Measurements from ENCODE around the gene NKX1-1.
"Not testable (repeated sequence)": the region's sequence is repeated elsewhere in the genome, so short reads cannot be mapped to it uniquely, and the experiment has no call there.

The NKX1-1 gene

DNA sequence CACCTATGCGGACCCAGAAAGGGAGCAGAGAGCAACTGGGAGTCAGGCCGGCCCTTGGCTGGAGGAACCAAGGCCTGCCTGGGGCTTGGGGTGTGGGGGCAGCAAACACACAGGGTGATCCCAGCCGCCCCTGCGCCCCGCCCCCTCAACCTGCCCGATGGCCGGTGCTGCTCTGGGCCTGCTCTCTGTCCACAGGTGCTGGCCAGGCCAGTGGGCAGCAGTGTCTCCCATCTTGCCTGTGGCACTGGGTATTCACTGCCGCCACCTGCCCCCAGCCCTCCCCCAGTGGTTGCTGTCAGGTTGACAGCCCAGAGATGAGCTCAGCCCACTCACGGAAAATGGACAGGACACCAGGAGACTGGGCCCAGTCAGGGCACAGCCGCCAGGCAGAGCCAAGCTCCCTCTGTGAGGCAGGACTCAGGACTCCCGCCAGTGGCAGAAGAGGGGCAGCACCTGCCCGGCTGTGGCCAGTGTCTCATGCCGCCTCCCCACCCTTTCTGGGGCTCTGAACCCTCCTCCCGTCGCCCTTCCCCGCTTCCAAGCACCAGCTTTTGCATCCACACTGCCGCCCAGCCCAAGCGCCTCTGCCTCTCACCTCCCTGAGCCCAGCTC is 4.7 kb downstream of the NKX1-1 start:
- H3K9me3 ChIP-seq (ENCODE audit: control insufficient read depth, low read depth, low read length), result peaks cover 18% of the 10 kb centered on the region
- no peak overlapping the region for H3K9ac ChIP-seq (ENCODE audit: low read length)
- H3K4me1 ChIP-seq (ENCODE audit: control insufficient read depth, low read depth, low read length), result no peaks in the 10 kb centered on the region
- H3K36me3 ChIP-seq (ENCODE audit: control insufficient read depth, low read depth, low read length), result no peaks in the 10 kb centered on the region
- H3K27me3 ChIP-seq (ENCODE audit: control insufficient read depth, insufficient read depth, low read length), result peaks cover 67% of the 10 kb centered on the region
- no peak overlapping the region for H3K27ac ChIP-seq (ENCODE audit: low read length)
- H3K4me3 ChIP-seq (ENCODE audit: low read length), result no peak overlapping the region

DNA sequence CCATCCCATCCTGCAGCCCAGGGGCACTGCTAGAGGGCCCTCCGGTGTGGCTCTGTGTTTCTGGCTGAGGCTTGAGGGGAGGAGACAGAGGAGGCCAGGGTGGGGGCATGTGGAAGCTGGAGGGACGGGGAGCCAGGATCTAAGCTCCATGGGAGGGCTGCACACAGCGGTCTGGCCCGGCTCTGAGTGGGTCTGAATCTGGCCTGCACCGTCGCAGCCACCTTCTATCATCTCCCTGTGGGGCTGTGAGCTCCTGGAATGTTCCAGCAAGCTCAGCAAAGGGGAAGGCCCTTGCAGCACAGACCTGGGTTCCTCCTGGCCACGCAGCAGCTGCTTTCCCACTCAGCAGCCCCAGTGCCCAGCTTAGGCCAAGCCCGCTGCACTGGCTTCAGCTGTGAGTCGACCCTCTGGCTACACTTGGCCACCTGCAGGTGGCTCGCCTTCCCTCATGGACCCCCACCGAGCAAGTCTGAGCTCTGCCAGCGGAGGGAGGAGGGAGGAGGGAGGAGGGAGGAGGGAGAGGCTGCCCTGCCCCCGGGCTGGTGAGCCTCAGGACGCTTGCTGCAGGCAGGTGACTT is 5.3 kb downstream of the NKX1-1 start:
- H3K27me3 ChIP-seq (ENCODE audit: control insufficient read depth, insufficient read depth, low read length), result peaks cover 61% of the 10 kb centered on the region

DNA sequence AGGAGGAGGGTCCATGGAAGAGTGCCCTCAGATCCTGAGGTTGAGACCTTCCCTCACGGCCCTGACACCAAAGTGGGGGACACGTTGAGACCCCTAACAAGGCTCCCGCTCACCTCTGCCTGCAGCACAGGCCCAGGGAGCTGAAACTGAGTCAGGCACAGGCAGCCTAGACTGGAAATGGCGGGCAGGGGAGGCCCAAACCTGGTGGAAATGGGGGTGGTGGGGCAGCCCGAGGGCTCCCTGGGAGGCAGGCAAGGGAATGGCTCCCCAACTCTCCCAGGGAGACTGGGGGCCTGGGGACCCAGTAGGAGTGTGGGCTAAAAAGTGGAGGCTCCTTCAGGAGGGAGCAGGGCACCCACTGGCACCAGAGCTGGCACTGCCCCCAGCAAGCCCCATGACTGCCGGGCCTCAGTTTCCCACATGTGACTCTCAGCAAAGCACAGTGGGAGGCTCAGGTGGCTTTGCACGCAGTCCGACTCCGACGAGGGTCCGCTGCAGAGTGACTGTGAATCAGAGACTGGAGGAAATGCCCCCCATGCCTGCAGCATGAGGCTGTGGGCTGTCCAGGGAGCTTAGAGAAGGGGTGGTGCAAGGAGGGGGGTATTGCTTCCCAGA is 5.9 kb downstream of the NKX1-1 start:
- Histone ChIP-seq H3K27me3 (ENCODE audit: control insufficient read depth, insufficient read depth, low read length) (peaks cover 55% of the 10 kb centered on the region), H3K9me3 (ENCODE audit: control insufficient read depth, low read depth, low read length) (peaks cover 23% of the 10 kb centered on the region), H3K4me3 (ENCODE audit: low read length) (no peak overlapping the region), H3K27ac (ENCODE audit: low read length) (no peak overlapping the region), H3K9ac (ENCODE audit: low read length) (no peak overlapping the region), H3K4me1 (ENCODE audit: control insufficient read depth, low read depth, low read length) (no peaks in the 10 kb centered on the region), H3K36me3 (ENCODE audit: control insufficient read depth, low read depth, low read length) (no peaks in the 10 kb centered on the region)

More for the DNA sequence above, 5.3 kb downstream of the NKX1-1 start:
- H3K27ac ChIP-seq (ENCODE audit: low read length), result no peak overlapping the region
- peaks cover 23% of the 10 kb centered on the region for H3K9me3 ChIP-seq (ENCODE audit: control insufficient read depth, low read depth, low read length)
- H3K36me3 ChIP-seq (ENCODE audit: control insufficient read depth, low read depth, low read length), result no peaks in the 10 kb centered on the region
- H3K9ac ChIP-seq (ENCODE audit: low read length), result no peak overlapping the region
- no peak overlapping the region for H3K4me3 ChIP-seq (ENCODE audit: low read length)
- H3K4me1 ChIP-seq (ENCODE audit: control insufficient read depth, low read depth, low read length), result no peaks in the 10 kb centered on the region

DNA sequence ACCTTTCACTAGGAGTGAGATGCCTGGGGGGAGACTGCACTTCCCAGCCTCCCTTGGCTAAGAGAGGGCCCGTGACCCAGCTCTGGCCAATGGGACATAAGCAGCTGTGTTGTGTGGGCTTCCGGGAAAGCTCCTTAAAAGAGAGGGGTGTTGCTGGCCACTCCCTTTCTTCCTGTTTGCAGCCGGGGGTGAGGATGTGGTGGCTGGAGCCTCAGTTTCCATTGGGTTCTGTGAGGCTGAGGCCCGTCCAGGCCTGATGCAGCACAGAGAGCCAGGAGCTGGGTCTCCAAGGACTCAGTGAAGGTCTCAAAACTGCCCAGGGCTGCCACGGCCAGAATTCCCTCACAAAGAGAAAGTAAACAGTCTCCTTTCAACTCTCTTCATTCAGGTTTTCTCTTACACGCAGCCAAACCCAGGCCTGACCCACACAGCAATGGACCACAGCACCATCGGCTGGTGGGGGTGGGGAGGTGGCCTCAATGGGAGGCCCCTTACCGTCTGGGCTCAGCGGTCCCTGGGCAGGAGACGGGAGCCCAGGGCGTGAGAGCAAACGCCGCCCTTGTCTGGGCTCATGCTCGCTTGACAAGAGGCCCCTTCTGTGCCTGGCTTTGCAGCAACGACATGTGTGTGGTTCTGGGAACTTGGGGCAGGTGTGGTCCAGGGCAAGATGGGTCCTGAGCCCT is 6.6 kb downstream of the NKX1-1 start:
- Histone ChIP-seq H3K4me1 (ENCODE audit: control insufficient read depth, low read depth, low read length) (no peaks in the 10 kb centered on the region), H3K36me3 (ENCODE audit: control insufficient read depth, low read depth, low read length) (no peaks in the 10 kb centered on the region), H3K27ac (ENCODE audit: low read length) (no peak overlapping the region), H3K27me3 (ENCODE audit: control insufficient read depth, insufficient read depth, low read length) (peaks cover 48% of the 10 kb centered on the region), H3K9me3 (ENCODE audit: control insufficient read depth, low read depth, low read length) (peaks cover 23% of the 10 kb centered on the region), H3K9ac (ENCODE audit: low read length) (no peak overlapping the region), H3K4me3 (ENCODE audit: low read length) (no peak overlapping the region)

DNA sequence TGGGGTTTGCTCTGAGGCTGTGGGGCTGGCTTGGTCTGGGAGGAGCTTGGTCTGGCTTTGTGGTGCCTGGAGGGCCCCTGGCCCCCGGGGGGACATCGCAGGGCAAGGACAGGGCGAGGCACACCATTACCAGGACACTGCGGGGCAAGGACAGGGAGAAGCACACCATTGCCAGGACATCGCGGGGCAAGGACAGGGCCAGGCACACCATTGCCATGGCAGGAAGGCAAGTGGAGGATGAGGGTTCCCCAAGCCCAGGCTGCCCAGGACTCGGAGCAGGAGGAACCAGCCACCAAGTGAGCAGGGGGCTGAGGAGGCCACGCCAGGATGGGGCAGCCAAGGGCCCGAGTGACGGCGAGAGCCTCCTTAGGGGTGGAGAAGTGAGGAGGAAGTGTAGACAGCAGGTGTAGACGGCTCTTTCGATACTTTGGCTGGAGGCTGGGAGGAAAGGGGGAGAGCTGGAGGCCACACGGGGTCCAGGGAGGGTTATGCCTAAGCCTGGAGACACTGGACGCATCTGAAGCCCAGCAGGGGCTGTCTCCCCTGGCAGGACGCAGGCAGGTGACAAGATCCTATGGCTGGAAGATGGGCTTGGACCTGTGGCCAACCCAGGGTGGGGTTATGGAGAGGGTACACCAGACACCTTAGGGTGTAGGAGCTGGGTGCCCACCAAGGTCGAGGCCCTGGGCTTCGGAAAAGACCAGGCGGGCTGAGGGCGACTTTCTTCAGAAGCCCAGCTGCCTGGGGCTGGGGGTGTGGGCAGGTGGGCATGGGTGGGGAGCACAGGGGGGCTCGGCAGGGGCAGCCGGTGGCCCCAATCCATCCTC is 7.3 kb downstream of the NKX1-1 start:
- Histone ChIP-seq H3K9me3 (ENCODE audit: control insufficient read depth, low read depth, low read length) (peaks cover 23% of the 10 kb centered on the region), H3K4me1 (ENCODE audit: control insufficient read depth, low read depth, low read length) (no peaks in the 10 kb centered on the region), H3K36me3 (ENCODE audit: control insufficient read depth, low read depth, low read length) (no peaks in the 10 kb centered on the region), H3K27me3 (ENCODE audit: control insufficient read depth, insufficient read depth, low read length) (peaks cover 41% of the 10 kb centered on the region), H3K9ac (ENCODE audit: low read length) (no peak overlapping the region), H3K4me3 (ENCODE audit: low read length) (no peak overlapping the region), H3K27ac (ENCODE audit: low read length) (no peak overlapping the region)

DNA sequence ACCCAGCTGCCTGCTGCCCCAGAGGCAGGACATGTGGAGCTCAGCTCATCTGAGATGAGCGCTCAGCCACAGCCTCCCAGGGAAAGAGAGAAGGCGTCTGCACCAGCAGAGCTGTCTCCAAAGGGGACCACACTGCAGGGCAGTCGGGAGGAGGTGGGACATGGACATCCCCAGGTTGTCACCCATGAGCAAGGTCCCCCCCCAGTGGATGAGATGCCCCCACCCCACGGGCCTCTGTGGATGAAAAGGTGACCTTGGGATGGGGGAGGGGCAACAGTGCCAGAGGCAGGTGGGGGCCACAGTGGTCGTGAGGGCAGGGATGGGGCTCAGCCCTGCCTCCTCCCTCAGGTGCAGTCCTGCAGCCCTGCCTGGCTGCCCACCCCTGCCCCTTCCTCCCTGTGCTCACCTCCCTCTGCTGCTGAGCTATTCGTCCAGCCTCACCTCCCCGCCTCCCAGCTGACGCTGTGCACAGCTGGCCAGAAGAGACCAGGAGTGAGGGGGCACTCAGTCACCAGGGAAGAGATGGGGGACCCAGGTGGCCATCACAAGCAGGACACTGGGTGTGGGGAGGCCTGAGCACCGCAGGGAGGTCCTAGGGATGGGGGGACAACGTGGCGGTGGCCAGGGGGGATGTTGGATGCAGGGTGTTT is 9.3 kb downstream of the NKX1-1 start:
- peaks cover 21% of the 10 kb centered on the region for H3K27me3 ChIP-seq (ENCODE audit: control insufficient read depth, insufficient read depth, low read length)
- peaks cover 23% of the 10 kb centered on the region for H3K9me3 ChIP-seq (ENCODE audit: control insufficient read depth, low read depth, low read length)
- H3K4me3 ChIP-seq (ENCODE audit: low read length), result no peak overlapping the region
- H3K36me3 ChIP-seq (ENCODE audit: control insufficient read depth, low read depth, low read length), result no peaks in the 10 kb centered on the region
- H3K4me1 ChIP-seq (ENCODE audit: control insufficient read depth, low read depth, low read length), result no peaks in the 10 kb centered on the region
- no peak overlapping the region for H3K27ac ChIP-seq (ENCODE audit: low read length)
- no peak overlapping the region for H3K9ac ChIP-seq (ENCODE audit: low read length)

DNA sequence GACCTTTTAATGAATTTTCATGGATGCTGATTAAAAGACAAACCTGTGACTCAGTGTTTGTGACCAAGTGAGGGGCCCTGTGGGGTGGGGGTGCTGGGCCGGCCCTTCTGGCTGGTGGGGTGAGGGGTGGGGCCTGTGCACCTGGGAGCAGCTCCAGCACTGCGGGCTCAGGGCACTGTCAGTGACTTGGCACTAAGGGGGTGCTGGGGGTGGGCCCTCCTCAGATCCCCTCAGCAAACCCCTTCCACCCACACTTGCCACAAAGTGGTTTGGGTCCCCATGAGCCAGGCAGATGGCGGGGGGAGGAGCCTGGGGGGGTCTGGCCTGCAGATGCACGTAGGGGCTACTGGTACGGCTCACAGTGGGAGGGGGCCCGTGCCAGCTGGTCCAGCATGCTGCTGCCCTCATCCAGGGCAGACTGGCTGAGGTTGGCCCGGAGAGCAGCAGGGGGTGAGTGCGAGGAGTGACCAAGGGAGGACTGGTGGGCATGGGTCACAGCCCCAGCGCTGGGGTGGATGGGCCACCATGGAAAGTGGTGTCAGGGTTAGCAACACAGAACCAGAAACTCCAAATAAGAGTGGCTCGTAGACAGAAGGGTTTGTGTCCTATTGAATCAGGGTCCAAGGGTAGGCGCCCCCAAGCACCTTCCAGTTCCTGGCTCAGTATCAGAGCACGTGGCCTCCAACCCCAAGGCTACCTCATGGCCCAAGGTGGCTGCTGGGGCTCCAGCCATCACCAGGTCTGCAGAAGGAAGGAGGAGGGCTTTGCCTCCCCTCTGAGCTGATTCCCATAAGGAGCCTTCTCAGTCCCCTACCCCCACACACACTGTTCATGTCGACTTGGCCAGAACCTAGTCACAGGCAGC is 10.1 kb downstream of the NKX1-1 start:
- H3K4me1 ChIP-seq (ENCODE audit: control insufficient read depth, low read depth, low read length), result no peaks in the 10 kb centered on the region
- H3K27ac ChIP-seq (ENCODE audit: low read length), result no peak overlapping the region
- no peak overlapping the region for H3K4me3 ChIP-seq (ENCODE audit: low read length)
- peaks cover 23% of the 10 kb centered on the region for H3K9me3 ChIP-seq (ENCODE audit: control insufficient read depth, low read depth, low read length)
- H3K9ac ChIP-seq (ENCODE audit: low read length), result no peak overlapping the region
- H3K36me3 ChIP-seq (ENCODE audit: control insufficient read depth, low read depth, low read length), result no peaks in the 10 kb centered on the region
- H3K27me3 ChIP-seq (ENCODE audit: control insufficient read depth, insufficient read depth, low read length), result peaks cover 14% of the 10 kb centered on the region

DNA sequence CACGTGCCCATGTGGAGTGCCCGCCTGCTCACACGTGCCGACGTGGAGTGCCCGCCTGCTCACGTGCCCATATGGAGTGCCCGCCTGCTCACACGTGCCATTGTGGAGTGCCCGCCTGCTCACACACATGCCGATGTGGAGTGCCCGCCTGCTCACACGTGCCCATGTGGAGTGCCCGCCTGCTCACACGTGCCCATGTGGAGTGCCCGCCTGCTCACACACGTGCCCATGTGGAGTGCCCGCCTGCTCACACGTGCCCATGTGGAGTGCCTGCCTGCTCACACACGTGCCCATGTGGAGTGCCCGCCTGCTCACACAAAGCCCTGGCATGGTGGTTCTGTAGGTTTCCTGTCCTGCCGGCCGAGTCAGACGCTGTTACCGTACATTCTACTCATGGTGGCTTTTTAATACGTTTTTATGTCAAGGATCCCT is 10.8 kb downstream of the NKX1-1 start:
- H3K4me1 ChIP-seq (ENCODE audit: control insufficient read depth, low read depth, low read length); H3K9ac ChIP-seq (ENCODE audit: low read length); H3K27me3 ChIP-seq (ENCODE audit: control insufficient read depth, insufficient read depth, low read length); H3K36me3 ChIP-seq (ENCODE audit: control insufficient read depth, low read depth, low read length); H3K4me3 ChIP-seq (ENCODE audit: low read length); H3K27ac ChIP-seq (ENCODE audit: low read length): not testable (repeated sequence)
- H3K9me3 ChIP-seq (ENCODE audit: control insufficient read depth, low read depth, low read length), result peaks cover 23% of the 10 kb centered on the region

DNA sequence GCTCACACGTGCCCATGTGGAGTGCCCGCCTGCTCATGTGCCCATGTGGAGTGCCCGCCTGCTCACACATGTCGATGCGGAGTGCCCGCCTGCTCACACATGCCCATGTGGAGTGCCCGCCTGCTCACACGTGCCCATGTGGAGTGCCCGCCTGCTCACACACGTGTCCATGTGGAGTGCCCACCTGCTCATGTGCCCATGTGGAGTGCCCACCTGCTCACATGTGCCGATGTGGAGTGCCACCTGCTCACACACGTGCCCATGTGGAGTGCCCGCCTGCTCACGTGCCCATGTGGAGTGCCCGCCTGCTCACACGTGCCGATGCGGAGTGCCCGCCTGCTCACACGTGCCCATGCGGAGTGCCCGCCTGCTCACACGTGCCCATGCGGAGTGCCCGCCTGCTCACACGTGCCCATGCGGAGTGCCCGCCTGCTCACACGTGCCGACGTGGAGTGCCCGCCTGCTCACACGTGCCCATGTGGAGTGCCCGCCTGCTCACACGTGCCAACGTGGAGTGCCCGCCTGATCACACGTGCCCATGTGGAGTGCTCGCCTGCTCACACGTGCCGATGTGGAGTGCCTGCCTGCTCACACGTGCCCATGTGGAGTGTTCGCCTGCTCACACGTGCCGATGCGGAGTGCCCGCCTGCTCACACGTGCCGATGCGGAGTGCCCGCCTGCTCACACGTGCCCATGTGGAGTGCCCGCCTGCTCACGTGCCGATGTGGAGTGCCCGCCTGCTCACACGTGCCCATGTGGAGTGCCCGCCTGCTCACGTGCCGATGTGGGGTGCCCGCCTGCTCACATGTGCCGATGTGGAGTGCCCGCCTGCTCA is 11.5 kb downstream of the NKX1-1 start:
- H3K9ac ChIP-seq (ENCODE audit: low read length); H3K27me3 ChIP-seq (ENCODE audit: control insufficient read depth, insufficient read depth, low read length); H3K4me3 ChIP-seq (ENCODE audit: low read length); H3K36me3 ChIP-seq (ENCODE audit: control insufficient read depth, low read depth, low read length); H3K27ac ChIP-seq (ENCODE audit: low read length); H3K4me1 ChIP-seq (ENCODE audit: control insufficient read depth, low read depth, low read length): not testable (repeated sequence)
- H3K9me3 ChIP-seq (ENCODE audit: control insufficient read depth, low read depth, low read length), result peaks cover 23% of the 10 kb centered on the region

DNA sequence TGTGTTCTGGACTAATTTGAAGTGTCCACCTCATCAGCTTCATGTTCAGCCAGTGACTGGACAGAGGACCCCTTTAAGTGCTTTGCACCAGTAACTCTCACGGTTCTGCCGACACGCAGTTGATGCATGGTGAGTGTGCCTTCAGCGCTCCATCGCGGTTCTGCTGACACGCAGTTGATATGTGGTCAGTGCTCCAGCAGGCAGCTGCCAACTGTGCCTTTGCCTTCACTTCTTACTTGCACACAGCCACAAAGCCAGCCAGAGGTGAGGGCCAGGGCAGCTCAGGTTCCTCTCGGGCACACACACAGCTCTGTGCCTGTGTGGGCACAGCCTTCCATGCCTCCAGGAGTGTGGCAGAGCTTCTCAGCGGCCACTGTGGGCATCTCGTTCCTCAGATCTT is 12.4 kb downstream of the NKX1-1 start:
- no peaks in the 10 kb centered on the region for H3K27me3 ChIP-seq (ENCODE audit: control insufficient read depth, insufficient read depth, low read length)
- H3K4me3 ChIP-seq (ENCODE audit: low read length), result no peak overlapping the region
- no peak overlapping the region for H3K9ac ChIP-seq (ENCODE audit: low read length)
- no peaks in the 10 kb centered on the region for H3K4me1 ChIP-seq (ENCODE audit: control insufficient read depth, low read depth, low read length)
- peaks cover 20% of the 10 kb centered on the region for H3K9me3 ChIP-seq (ENCODE audit: control insufficient read depth, low read depth, low read length)
- H3K36me3 ChIP-seq (ENCODE audit: control insufficient read depth, low read depth, low read length), result no peaks in the 10 kb centered on the region
- no peak overlapping the region for H3K27ac ChIP-seq (ENCODE audit: low read length)
